H1 (cell line): ENCODE results near the gene FLT1. TPM values are rescaled to one million over a fixed set of nuclear protein-coding genes. Genes with fewer than 3 reads are reported as not detected.

Experiments
- BCL11A ChIP-seq, 2 experiments: IDR thresholded peaks; one replicate each; pipeline ENCODE4 v1.6.1; 2011; ENCODE audit warnings: low read depth in 2 of 2, low read length in 2 of 2, mild to moderate bottlenecking in 2 of 2
- CREB1 ChIP-seq: IDR thresholded peaks from 2 replicates; pipeline ENCODE4 v1.6.1; 2012; ENCODE audit warnings: inconsistent platforms
- CTBP2 ChIP-seq: IDR thresholded peaks from 2 replicates; pipeline ENCODE4 v1.7.0; 2011; ENCODE audit warnings: borderline replicate concordance, mild to moderate bottlenecking, moderate library complexity, mixed read lengths, low read length; ENCODE audit not compliant: insufficient read depth, insufficient read length
- EZH2 ChIP-seq: fragments of 200-600 bp; sonication (generic); IDR thresholded peaks from 2 replicates; pipeline ENCODE4 v1.7.1; 2012; ENCODE audit warnings: low read depth, mild to moderate bottlenecking, moderate library complexity, low read length, inconsistent platforms; ENCODE audit not compliant: severe bottlenecking
- KDM4A ChIP-seq: IDR thresholded peaks from one replicate; pipeline ENCODE4 v1.7.1; 2012; ENCODE audit warnings: low read depth, mild to moderate bottlenecking, moderate library complexity, low read length, inconsistent platforms; ENCODE audit not compliant: severe bottlenecking
- SAP30 ChIP-seq: fragments of 300-600 bp; sonication (generic); IDR thresholded peaks from 2 replicates; pipeline ENCODE4 v1.7.1; 2012; ENCODE audit warnings: low read length, moderate library complexity, mild to moderate bottlenecking, inconsistent platforms; ENCODE audit not compliant: insufficient read depth, insufficient replicate concordance
- SIN3A ChIP-seq, 2 experiments: IDR thresholded peaks in 1 of 2; conservative IDR thresholded peaks in 1 of 2; 2 replicates each; pipeline ENCODE4 v1.6.1; 2011 to 2012; ENCODE audit warnings: low read length in 2 of 2, improper control_type of control experiment in 1 of 2, low read depth in 1 of 2, mild to moderate bottlenecking in 1 of 2
- SIRT6 ChIP-seq: IDR thresholded peaks from one replicate; pipeline ENCODE4 v1.7.1; 2012; ENCODE audit warnings: low read length, inconsistent platforms
- SIX5 ChIP-seq: IDR thresholded peaks from 2 replicates; pipeline ENCODE4 v1.6.1; 2011; ENCODE audit warnings: mild to moderate bottlenecking, low read depth, low read length
- SUZ12 ChIP-seq: fragments of 200-600 bp; sonication (generic); IDR thresholded peaks from 2 replicates; pipeline ENCODE4 v1.6.1; 2012; ENCODE audit warnings: mild to moderate bottlenecking, inconsistent platforms, low read length, moderate library complexity, mixed read lengths
- TAF7 ChIP-seq: optimal IDR thresholded peaks from 2 replicates; pipeline ENCODE3; 2011; ENCODE audit warnings: low read depth, mild to moderate bottlenecking, inconsistent platforms, low read length, moderate library complexity, borderline replicate concordance
- TBP ChIP-seq: IDR thresholded peaks from 2 replicates; pipeline ENCODE4 v1.6.1; 2011; ENCODE audit warnings: low read depth, low read length, improper control_type of control experiment
- TEAD4 ChIP-seq: IDR thresholded peaks from 2 replicates; pipeline ENCODE4 v1.6.1; 2012; ENCODE audit warnings: low read depth, low read length, inconsistent platforms, mixed read lengths
- polyA plus RNA-seq, 7 experiments: library from polyadenylated mRNA; depleted of rRNA in 3 of 7; stranded (reverse) in 5 of 7; unstranded in 2 of 7; fragments of >200 nt in 5 of 7; fragments of 200-250 nt in 2 of 7; gene quantifications; 1 replicate in 5 of 7; 2 replicates in 1 of 7; 4 replicates in 1 of 7; pipeline versions ENCODE4 v1.2.1 to v1.2.3, GENCODE V29; 2011 to 2013; ENCODE audit warnings: missing spikeins in 2 of 7, mixed read lengths in 2 of 7
- total RNA-seq: library from RNA; stranded (reverse); fragmentation: NEBNext Ultra II Directional; extraction: Animal tissue kit (Norgen Biotek cat#: 25700); gene quantifications from 2 replicates; pipeline ENCODE4 v1.2.1, GENCODE V29; 2021
- TF ChIP-seq, protein P1 (sequence below), 3 experiments: IDR thresholded peaks; 1 replicate in 2 of 3; 2 replicates in 1 of 3; pipeline versions ENCODE4 v1.5.1 to v1.6.1; 2011; ENCODE audit warnings: low read length in 3 of 3, mild to moderate bottlenecking in 3 of 3, inconsistent platforms in 2 of 3, low read depth in 1 of 3, moderate library complexity in 1 of 3; ENCODE audit not compliant: insufficient read depth in 1 of 3; ENCODE audit errors: control extremely low read depth in 1 of 3
- TF ChIP-seq, protein P2 (sequence below): IDR thresholded peaks from 2 replicates; pipeline ENCODE4 v1.6.1; 2012; ENCODE audit warnings: inconsistent platforms

Gene FLT1
- total and polyA plus RNA-seq, 2 of the 8 experiments (the other 6 are each of a cell fraction or from before 2014, with no cell fraction given) = 19.7 to 90.2 TPM

DNA sequence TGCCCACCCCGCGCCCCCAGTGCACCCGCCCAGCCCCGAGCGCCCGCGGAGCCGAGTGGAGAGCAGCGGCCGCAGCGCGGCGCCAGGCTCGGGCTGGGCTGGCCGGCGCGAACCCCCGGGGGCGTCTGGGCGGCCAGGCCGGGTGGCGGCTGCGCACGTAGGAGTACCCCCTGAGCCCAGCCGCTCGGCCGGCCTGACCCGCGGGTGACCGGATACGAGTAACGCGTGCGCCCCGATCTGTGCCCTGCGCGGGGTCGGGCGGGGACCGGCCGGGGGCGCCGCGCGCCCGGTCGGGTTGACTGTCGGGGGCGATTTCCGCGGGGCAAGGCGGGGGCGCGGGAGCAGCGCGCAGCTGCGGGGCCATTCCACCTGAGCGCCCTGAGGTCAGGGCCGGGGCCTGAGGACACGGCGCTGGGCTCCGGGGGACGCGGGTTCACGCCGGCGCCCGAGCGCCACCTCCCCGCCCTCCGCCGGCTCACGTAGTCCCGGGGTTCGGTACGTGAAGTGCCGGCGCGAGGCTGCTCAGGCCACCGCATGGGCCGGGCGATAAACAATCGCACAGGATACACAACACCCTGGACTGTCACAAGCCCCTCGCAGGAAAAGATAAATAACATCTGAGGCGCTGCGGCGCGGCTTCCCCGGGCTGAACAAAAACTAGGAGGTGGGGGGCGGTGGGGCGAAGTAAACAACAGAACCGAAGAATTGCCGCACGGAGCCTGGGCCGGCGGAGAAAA, 37.6 kb upstream of the FLT1 start (continued):
- TF ChIP-seq, protein P1, sequence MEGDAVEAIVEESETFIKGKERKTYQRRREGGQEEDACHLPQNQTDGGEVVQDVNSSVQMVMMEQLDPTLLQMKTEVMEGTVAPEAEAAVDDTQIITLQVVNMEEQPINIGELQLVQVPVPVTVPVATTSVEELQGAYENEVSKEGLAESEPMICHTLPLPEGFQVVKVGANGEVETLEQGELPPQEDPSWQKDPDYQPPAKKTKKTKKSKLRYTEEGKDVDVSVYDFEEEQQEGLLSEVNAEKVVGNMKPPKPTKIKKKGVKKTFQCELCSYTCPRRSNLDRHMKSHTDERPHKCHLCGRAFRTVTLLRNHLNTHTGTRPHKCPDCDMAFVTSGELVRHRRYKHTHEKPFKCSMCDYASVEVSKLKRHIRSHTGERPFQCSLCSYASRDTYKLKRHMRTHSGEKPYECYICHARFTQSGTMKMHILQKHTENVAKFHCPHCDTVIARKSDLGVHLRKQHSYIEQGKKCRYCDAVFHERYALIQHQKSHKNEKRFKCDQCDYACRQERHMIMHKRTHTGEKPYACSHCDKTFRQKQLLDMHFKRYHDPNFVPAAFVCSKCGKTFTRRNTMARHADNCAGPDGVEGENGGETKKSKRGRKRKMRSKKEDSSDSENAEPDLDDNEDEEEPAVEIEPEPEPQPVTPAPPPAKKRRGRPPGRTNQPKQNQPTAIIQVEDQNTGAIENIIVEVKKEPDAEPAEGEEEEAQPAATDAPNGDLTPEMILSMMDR (IDR thresholded peaks at IDR 0.05; ENCODE audit: control extremely low read depth in 1 of 3, insufficient read depth in 1 of 3, low read depth in 1 of 3, low read length in 3 of 3) = no peak
- no peak for TF ChIP-seq BCL11A (IDR thresholded peaks at IDR 0.05; ENCODE audit: low read depth in 2 of 2, low read length in 2 of 2)
- TF ChIP-seq, protein P2, sequence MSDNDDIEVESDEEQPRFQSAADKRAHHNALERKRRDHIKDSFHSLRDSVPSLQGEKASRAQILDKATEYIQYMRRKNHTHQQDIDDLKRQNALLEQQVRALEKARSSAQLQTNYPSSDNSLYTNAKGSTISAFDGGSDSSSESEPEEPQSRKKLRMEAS = peak; percentile 73
- peak; percentile 70; the same call in 1 of the 2 replicates for TF ChIP-seq SUZ12
- TF ChIP-seq SAP30 = no peak
- TF ChIP-seq KDM4A = peak; percentile 62
- TF ChIP-seq SIRT6 = no peak
- peak; percentile 49; the same call in 1 of the 2 replicates for TF ChIP-seq CREB1
- no peak for TF ChIP-seq SIX5
- TF ChIP-seq TAF7 = peak; percentile 31
- TF ChIP-seq EZH2 = peak; percentile 53
- TF ChIP-seq CTBP2 = no peak
- TF ChIP-seq TBP = peak; percentile 30; the same call in 1 of the 2 replicates
- TF ChIP-seq TEAD4 = no peak
- peak; percentile 21 to 57; a peak in 1 of 4 replicates for TF ChIP-seq SIN3A (conservative IDR thresholded peaks at IDR 0.05 in 1 of 2, IDR thresholded peaks at IDR 0.05 in 1 of 2; ENCODE audit: low read depth in 1 of 2, low read length in 2 of 2)
